Esophagus (tissue), 2 donors: Measurements from ENCODE around the gene SNX2. TPM values are rescaled to one million over a fixed set of nuclear protein-coding genes. Genes with fewer than 3 reads are reported as not detected.
"Not testable (repeated sequence)": the region's sequence is repeated elsewhere in the genome, so short reads cannot be mapped to it uniquely, and the experiment has no call there.

Experiments
- H3K27ac ChIP-seq, 2 donors: one replicate each; pipeline ENCODE4 v1.5.1; 2013; ENCODE audit warnings: low read depth in 2 of 2, mild to moderate bottlenecking in 2 of 2, inconsistent platforms in 1 of 2, low read length in 1 of 2, moderate library complexity in 1 of 2
- H3K27me3 ChIP-seq, 2 donors: one replicate each; pipeline ENCODE4 v1.6.1; 2013; ENCODE audit warnings: low read length in 2 of 2, control low read depth in 1 of 2, mild to moderate bottlenecking in 1 of 2; ENCODE audit not compliant: insufficient read depth in 2 of 2, control insufficient read depth in 1 of 2
- H3K36me3 ChIP-seq, 2 donors: one replicate each; pipeline ENCODE4 v1.6.1; 2013; ENCODE audit warnings: low read length in 1 of 2; ENCODE audit not compliant: control insufficient read depth in 2 of 2, insufficient read depth in 2 of 2
- H3K4me1 ChIP-seq, 2 donors: one replicate each; pipeline ENCODE4 v1.6.1; 2013; ENCODE audit warnings: low read length in 1 of 2; ENCODE audit not compliant: control insufficient read depth in 2 of 2, insufficient read depth in 2 of 2
- H3K4me3 ChIP-seq, 2 donors: one replicate each; pipeline ENCODE4 v1.5.1; 2013; ENCODE audit warnings: low read length in 2 of 2, mild to moderate bottlenecking in 2 of 2, low read depth in 1 of 2, moderate library complexity in 1 of 2
- H3K9me3 ChIP-seq, 2 donors: one replicate each; pipeline ENCODE4 v1.6.1; 2013; ENCODE audit warnings: mild to moderate bottlenecking in 2 of 2, low read depth in 1 of 2, low read length in 1 of 2, moderate library complexity in 1 of 2; ENCODE audit not compliant: control insufficient read depth in 2 of 2, insufficient read depth in 1 of 2
- WGBS, 2 donors: extraction: QIAGEN DNeasy Blood & Tissue Kit; methylation state at CpG; one replicate each; pipeline ENCODE4 v1.1.7; 2013; 5-methylcytosine and 5-hydroxymethylcytosine counted together
- polyA plus RNA-seq, 2 donors: library from polyadenylated mRNA; stranded (reverse); fragments of 200-250 nt; gene quantifications; one replicate each; pipeline ENCODE4 v1.2.3, GENCODE V29; 2013
- donor health status: healthy with polysubstance abuse.
- donor health status: Bipolar disorder and iron deficiency.

The SNX2 gene
- polyA plus RNA-seq, 2 donors = 21.6 to 34.9 TPM

- Histone ChIP-seq H3K36me3 (no peaks in the 10 kb centered on the region), H3K27me3 (no peaks in the 10 kb centered on the region), H3K9me3 (no peaks in the 10 kb centered on the region), H3K27ac (no peak overlapping the region), H3K4me3 (no peak overlapping the region), H3K4me1 (no peaks in the 10 kb centered on the region)
- 35 to 39% methylated on average over 2 of the region's 2 CpGs for WGBS, 2 donors
Observed at GRCh38 chr5:122749886-122750285, 25.0 kb upstream of the SNX2 start.

- Histone ChIP-seq H3K9me3 (no peaks in the 10 kb centered on the region), H3K27me3 (no peaks in the 10 kb centered on the region), H3K4me3 (no peak overlapping the region), H3K36me3 (no peaks in the 10 kb centered on the region), H3K27ac (no peak overlapping the region), H3K4me1 (no peaks in the 10 kb centered on the region)
- WGBS, 2 donors = 71 to 73% methylated on average over 7 of the region's 7 CpGs
Observed at GRCh38 chr5:122751293-122751782, 23.5 kb upstream of the SNX2 start.

GRCh38 chr5:122753500-122753899 is 21.4 kb upstream of the SNX2 start:
- no peaks in the 10 kb centered on the region for H3K9me3 ChIP-seq
- no peak overlapping the region for H3K4me3 ChIP-seq
- H3K4me1 ChIP-seq = no peaks in the 10 kb centered on the region
- no peaks in the 10 kb centered on the region for H3K36me3 ChIP-seq
- H3K27ac ChIP-seq = no peak overlapping the region
- H3K27me3 ChIP-seq = no peaks in the 10 kb centered on the region

- Histone ChIP-seq H3K4me3 (no peak overlapping the region), H3K9me3 (no peaks in the 10 kb centered on the region), H3K27me3 (no peaks in the 10 kb centered on the region), H3K36me3 (no peaks in the 10 kb centered on the region), H3K4me1 (no peaks in the 10 kb centered on the region), H3K27ac (no peak overlapping the region)
- WGBS, 2 donors = 87 to 90% methylated on average over 2 of the region's 2 CpGs
Observed at GRCh38 chr5:122755783-122756182, 19.1 kb upstream of the SNX2 start.

GRCh38 chr5:122756264-122756911 is 18.5 kb upstream of the SNX2 start:
- H3K9me3 ChIP-seq = no peaks in the 10 kb centered on the region
- H3K27me3 ChIP-seq = no peaks in the 10 kb centered on the region
- H3K4me1 ChIP-seq = no peaks in the 10 kb centered on the region
- no peak overlapping the region for H3K4me3 ChIP-seq
- 67 to 73% methylated on average over 2 of the region's 2 CpGs for WGBS, 2 donors
- no peak overlapping the region for H3K27ac ChIP-seq
- no peaks in the 10 kb centered on the region for H3K36me3 ChIP-seq

GRCh38 chr5:122757285-122757684 is 17.6 kb upstream of the SNX2 start:
- Histone ChIP-seq H3K36me3 (no peaks in the 10 kb centered on the region), H3K27ac (no peak overlapping the region), H3K9me3 (no peaks in the 10 kb centered on the region), H3K27me3 (no peaks in the 10 kb centered on the region), H3K4me1 (no peaks in the 10 kb centered on the region), H3K4me3 (no peak overlapping the region)
- WGBS, 2 donors = 88 to 92% methylated on average over 4 of the region's 4 CpGs

GRCh38 chr5:122759241-122760070 is 15.4 kb upstream of the SNX2 start:
- Histone ChIP-seq H3K4me1 (no peaks in the 10 kb centered on the region), H3K9me3 (no peaks in the 10 kb centered on the region), H3K36me3 (no peaks in the 10 kb centered on the region), H3K27ac (no peak overlapping the region), H3K27me3 (no peaks in the 10 kb centered on the region), H3K4me3 (no peak overlapping the region)
- whole genome bisulfite sequencing, 2 donors = 78 to 82% methylated on average over 9 of the region's 9 CpGs

- H3K27ac ChIP-seq = no peak overlapping the region
- no peaks in the 10 kb centered on the region for H3K4me1 ChIP-seq
- H3K27me3 ChIP-seq = no peaks in the 10 kb centered on the region
- 90 to 92% methylated on average over 2 of the region's 2 CpGs for WGBS, 2 donors
- H3K9me3 ChIP-seq = no peaks in the 10 kb centered on the region
- H3K4me3 ChIP-seq = no peak overlapping the region
- H3K36me3 ChIP-seq = no peaks in the 10 kb centered on the region
Observed at GRCh38 chr5:122760236-122760635, 14.6 kb upstream of the SNX2 start.

- H3K36me3 ChIP-seq = no peaks in the 10 kb centered on the region
- WGBS, 2 donors = 40 to 45% methylated on average over 1 of the region's 1 CpG
- H3K9me3 ChIP-seq = no peaks in the 10 kb centered on the region
- H3K4me3 ChIP-seq = no peak overlapping the region
- no peaks in the 10 kb centered on the region for H3K27me3 ChIP-seq
- H3K4me1 ChIP-seq = no peaks in the 10 kb centered on the region
- no peak overlapping the region for H3K27ac ChIP-seq
Observed at GRCh38 chr5:122761115-122761514, 13.8 kb upstream of the SNX2 start.

GRCh38 chr5:122761896-122762295 is 13.0 kb upstream of the SNX2 start:
- WGBS, 2 donors = 92 to 96% methylated on average over 5 of the region's 5 CpGs
- not testable (repeated sequence) for H3K36me3 ChIP-seq

More at GRCh38 chr5:122761896-122762295, 13.0 kb upstream of the SNX2 start:
- not testable (repeated sequence) for H3K4me1 ChIP-seq, H3K9me3 ChIP-seq, H3K27me3 ChIP-seq, H3K4me3 ChIP-seq, H3K27ac ChIP-seq
